Osteocyte (in vitro differentiated cells): ENCODE results near the gene ACTR5. TPM values are rescaled to one million over a fixed set of nuclear protein-coding genes. Genes with fewer than 3 reads are reported as not detected.
A peak's percentile ranks its signal among the peaks of the same experiment; 100 is the strongest.

ENCODE experiments used
- DNase-seq: peaks from one replicate; pipeline ENCODE4 v3.0.0; 2021; ENCODE audit warnings: mixed read lengths; ENCODE audit not compliant: unreplicated experiment; ENCODE audit errors: extremely low spot score
- H3K27ac Mint-ChIP-seq: one replicate; pipeline ENCODE4 v1.8.0; 2021; ENCODE audit warnings: mild to moderate bottlenecking, mixed read lengths; ENCODE audit not compliant: unreplicated experiment
- H3K27me3 Mint-ChIP-seq: one replicate; pipeline ENCODE4 v1.8.0; 2021; ENCODE audit warnings: mixed read lengths; ENCODE audit not compliant: unreplicated experiment
- H3K36me3 Mint-ChIP-seq: one replicate; pipeline ENCODE4 v1.8.0; 2021; ENCODE audit warnings: mixed read lengths; ENCODE audit not compliant: unreplicated experiment
- H3K4me1 Mint-ChIP-seq: one replicate; pipeline ENCODE4 v1.8.0; 2021; ENCODE audit warnings: mixed read lengths; ENCODE audit not compliant: unreplicated experiment
- H3K4me3 Mint-ChIP-seq: one replicate; pipeline ENCODE4 v1.8.0; 2021; ENCODE audit warnings: mild to moderate bottlenecking, moderate library complexity, mixed read lengths; ENCODE audit not compliant: unreplicated experiment
- H3K9me3 Mint-ChIP-seq: one replicate; pipeline ENCODE4 v1.8.0; 2021; ENCODE audit warnings: mixed read lengths; ENCODE audit not compliant: unreplicated experiment
- total RNA-seq: library from RNA; stranded (reverse); gene quantifications from 2 replicates; pipeline ENCODE4 v1.2.1, GENCODE V29; 2021
- TF ChIP-seq, protein P1 (sequence below): fragments of 200-600 bp; sonication (generic); IDR thresholded peaks from 2 replicates; pipeline ENCODE4 v1.5.0; 2021; ENCODE audit warnings: antibody characterized with exemption, mild to moderate bottlenecking, moderate library complexity

Gene ACTR5
- total RNA-seq, 1 donor from 2014 or later = 5.8 TPM

DNA sequence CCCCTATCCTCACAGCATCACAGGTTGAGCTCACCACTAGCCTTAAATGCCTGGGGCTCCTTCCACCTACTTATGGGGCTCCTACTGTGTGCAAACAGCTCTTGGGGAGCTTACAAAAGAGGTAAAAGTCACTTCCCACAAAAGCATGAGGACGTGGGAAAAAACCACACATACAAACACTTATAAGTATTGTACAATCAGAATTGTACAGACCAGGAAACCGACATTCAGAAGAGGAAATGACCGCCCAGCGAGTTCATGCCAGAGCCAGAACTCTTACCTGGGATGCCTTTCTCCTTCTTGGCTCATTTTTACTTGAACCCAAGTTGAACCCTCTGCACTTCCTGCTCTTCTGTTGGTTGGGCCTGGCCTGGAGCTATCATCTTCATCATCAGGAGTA lies 50.9 kb downstream of the ACTR5 start:
- H3K9me3 Mint-ChIP-seq = no peaks in the 10 kb centered on the region
- DNase-seq = no peak
- H3K4me1 Mint-ChIP-seq = no peaks in the 10 kb centered on the region
- no peak overlapping the region for H3K4me3 Mint-ChIP-seq
- TF ChIP-seq, protein P1, sequence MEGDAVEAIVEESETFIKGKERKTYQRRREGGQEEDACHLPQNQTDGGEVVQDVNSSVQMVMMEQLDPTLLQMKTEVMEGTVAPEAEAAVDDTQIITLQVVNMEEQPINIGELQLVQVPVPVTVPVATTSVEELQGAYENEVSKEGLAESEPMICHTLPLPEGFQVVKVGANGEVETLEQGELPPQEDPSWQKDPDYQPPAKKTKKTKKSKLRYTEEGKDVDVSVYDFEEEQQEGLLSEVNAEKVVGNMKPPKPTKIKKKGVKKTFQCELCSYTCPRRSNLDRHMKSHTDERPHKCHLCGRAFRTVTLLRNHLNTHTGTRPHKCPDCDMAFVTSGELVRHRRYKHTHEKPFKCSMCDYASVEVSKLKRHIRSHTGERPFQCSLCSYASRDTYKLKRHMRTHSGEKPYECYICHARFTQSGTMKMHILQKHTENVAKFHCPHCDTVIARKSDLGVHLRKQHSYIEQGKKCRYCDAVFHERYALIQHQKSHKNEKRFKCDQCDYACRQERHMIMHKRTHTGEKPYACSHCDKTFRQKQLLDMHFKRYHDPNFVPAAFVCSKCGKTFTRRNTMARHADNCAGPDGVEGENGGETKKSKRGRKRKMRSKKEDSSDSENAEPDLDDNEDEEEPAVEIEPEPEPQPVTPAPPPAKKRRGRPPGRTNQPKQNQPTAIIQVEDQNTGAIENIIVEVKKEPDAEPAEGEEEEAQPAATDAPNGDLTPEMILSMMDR = no peak
- peaks cover 27% of the 10 kb centered on the region for H3K27me3 Mint-ChIP-seq
- H3K27ac Mint-ChIP-seq = no peak overlapping the region
- H3K36me3 Mint-ChIP-seq = no peaks in the 10 kb centered on the region

DNA sequence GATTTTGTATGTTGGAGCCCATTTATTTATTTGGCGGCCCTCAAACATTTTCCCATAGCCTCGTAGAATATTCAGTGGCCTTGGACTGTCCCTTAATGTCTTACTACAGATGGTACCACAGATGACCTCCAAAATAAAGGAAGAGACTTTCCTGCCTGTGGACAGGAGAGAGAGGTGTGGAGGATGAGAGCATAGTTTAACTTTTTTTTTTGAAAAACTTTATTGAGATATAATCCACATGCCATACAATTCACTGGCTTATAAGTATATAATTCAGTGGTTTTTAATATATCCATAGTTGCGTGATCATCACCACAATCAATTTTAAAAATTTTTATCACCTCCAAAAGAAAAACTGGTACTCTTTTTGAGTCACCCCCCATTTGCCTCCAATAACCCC lies 52.6 kb downstream of the ACTR5 start:
- Mint-ChIP-seq H3K4me3 (no peak overlapping the region), H3K4me1 (peaks cover 2% of the 10 kb centered on the region), H3K27me3 (peaks cover 21% of the 10 kb centered on the region), H3K9me3 (no peaks in the 10 kb centered on the region), H3K36me3 (no peaks in the 10 kb centered on the region), H3K27ac (no peak overlapping the region)
- TF ChIP-seq, protein P1 = no peak
- DNase-seq = no peak

DNA sequence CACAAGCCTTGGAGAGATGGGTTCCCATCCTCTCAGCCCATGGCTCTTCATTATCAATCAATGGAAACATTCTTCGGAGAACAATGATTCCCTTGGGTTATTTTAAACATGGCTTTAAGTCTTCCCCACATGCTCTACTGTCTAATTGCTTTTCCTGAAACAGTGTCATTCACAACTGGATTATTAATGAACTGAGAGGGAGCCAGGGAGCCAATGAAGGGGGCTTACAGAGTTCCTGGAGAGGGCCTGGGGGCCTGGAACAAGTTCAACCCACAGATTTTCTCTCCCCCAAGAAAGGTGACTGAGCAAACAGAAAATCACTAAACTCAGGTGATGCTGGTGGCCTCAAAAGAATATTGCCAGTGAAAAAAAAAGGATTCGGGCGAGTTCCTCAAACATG lies 56.0 kb downstream of the ACTR5 start:
- TF ChIP-seq, protein P1 = no peak
- no peaks in the 10 kb centered on the region for H3K9me3 Mint-ChIP-seq
- H3K4me1 Mint-ChIP-seq = peaks cover 5% of the 10 kb centered on the region
- no peaks in the 10 kb centered on the region for H3K36me3 Mint-ChIP-seq
- peaks cover 23% of the 10 kb centered on the region for H3K27me3 Mint-ChIP-seq
- no peak overlapping the region for H3K27ac Mint-ChIP-seq
- peak overlapping the region; percentile 9 for H3K4me3 Mint-ChIP-seq
- no peak for DNase-seq

DNA sequence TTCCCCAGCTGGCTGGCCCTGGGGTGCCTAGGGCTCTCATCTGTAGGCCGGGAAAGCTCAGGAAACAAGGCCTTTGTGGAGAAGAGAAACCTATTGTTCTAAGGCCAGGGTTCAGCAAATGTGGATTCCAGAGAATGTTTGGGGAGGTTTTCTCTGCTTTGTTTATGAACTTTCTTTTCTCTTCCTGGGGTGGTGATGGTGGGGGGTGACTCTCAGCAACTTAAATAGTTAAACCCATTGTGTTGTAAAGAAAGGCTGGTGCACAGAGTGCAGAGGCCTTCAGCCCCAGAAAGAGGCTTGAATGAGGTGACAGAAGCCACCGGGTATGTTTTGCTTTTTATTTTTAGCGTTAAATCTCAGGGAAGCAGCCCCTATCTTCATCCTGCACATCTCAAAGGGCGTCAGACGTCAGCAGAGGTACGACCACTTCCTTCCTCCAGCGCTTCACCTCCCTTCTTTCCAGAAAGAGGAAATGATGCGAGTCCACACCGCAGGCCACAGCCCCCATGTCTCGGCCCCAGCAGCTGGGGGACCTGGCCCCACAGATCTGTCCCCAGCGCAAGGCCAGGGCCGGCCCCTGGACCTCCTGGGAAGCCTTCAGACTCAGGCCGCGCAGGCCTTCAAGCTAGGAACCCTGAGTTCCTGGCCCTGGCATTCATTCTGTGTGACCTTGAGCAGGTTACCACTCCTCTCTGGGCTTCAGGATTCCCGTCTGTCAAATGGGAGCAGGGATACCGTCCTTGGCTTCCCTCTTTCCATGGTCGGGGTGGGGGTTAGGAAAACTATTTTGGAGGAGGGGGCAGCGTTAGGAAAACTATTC lies 56.6 kb downstream of the ACTR5 start:
- TF ChIP-seq, protein P1 = no peak
- no peaks in the 10 kb centered on the region for H3K36me3 Mint-ChIP-seq
- peaks cover 5% of the 10 kb centered on the region for H3K4me1 Mint-ChIP-seq
- no peak for DNase-seq
- H3K27ac Mint-ChIP-seq = no peak overlapping the region
- H3K9me3 Mint-ChIP-seq = no peaks in the 10 kb centered on the region
- peaks cover 27% of the 10 kb centered on the region for H3K27me3 Mint-ChIP-seq
- peak overlapping the region; percentile 67 for H3K4me3 Mint-ChIP-seq

DNA sequence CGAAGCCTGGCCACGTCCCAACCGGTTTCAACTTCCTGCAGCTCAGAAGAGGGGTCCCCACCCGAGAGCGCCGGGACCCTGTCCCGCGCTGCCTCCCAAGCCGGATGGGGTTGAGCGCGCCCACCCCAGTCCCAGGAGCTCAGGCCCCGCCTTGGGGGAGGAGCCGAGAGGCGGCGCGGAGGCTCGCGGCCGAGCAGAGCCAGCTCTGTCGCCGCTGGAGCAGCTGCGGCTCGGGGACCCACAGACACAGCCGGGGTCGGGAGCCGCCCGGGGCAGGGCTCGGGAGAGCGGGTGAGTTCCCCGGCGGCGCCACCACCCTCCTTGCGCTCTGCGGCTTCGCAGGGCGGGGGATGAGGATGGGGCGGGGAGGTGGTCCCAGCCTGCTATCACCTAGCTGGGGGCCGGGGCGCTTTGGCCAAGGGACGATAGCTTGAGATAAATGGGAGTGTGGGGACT lies 57.3 kb downstream of the ACTR5 start, which contains the start of gene PPP1R16B:
TSS of gene PPP1R16B (plus strand) at position 196 of the 456 bp plus-strand sequence. CDS start 30,229 bp downstream, outside the sequence.
- no peak within 1 kb of the TSS for H3K27ac Mint-ChIP-seq
- DNase-seq = no peak
- TF ChIP-seq, protein P1 = no peak
- H3K4me1 Mint-ChIP-seq = peaks cover 5% of the 10 kb centered on the region
- no peaks in the 10 kb centered on the region for H3K36me3 Mint-ChIP-seq
- no peaks in the 10 kb centered on the region for H3K9me3 Mint-ChIP-seq
- H3K4me3 Mint-ChIP-seq = peak within 1 kb of the TSS; percentile 67
- peaks cover 33% of the 10 kb centered on the region for H3K27me3 Mint-ChIP-seq
